GM23338 (cell line): ENCODE measurements around the gene ZBTB48. TPM values are rescaled to one million over a fixed set of nuclear protein-coding genes. Genes with fewer than 3 reads are reported as not detected.

Experiments
- ATAC-seq: fragments of 200-7000 bp; cut with Tn5 transposase; 3 replicates; pipeline ENCODE4 v1.9.1; 2020
- DNase-seq: peaks from one replicate; pipeline ENCODE4 v3.0.0-alpha.2; 2015; ENCODE audit warnings: low spot score
- H2AFZ ChIP-seq: fragments of 200-600 bp; sonication (generic); 2 replicates; pipeline ENCODE4 v1.8.0; 2016; ENCODE audit warnings: antibody characterized with exemption, mild to moderate bottlenecking, moderate library complexity
- H3F3A ChIP-seq: fragments of 200-600 bp; sonication (generic); replicated peaks from 2 replicates; pipeline ENCODE4 v1.8.0; 2017; ENCODE audit warnings: antibody characterized with exemption, mixed run types, low read depth
- H3K27ac ChIP-seq: fragments of 200-600 bp; sonication (generic); 2 replicates; pipeline ENCODE4 v1.6.1; 2016; ENCODE audit warnings: low read depth
- H3K27me3 ChIP-seq: fragments of 200-600 bp; sonication (generic); 2 replicates; pipeline ENCODE4 v1.8.0; 2016; ENCODE audit warnings: mild to moderate bottlenecking, mixed run types, moderate library complexity; ENCODE audit not compliant: insufficient read depth
- H3K36me3 ChIP-seq: fragments of 200-600 bp; sonication (generic); 2 replicates; pipeline ENCODE4 v1.8.0; 2016; ENCODE audit warnings: mild to moderate bottlenecking; ENCODE audit not compliant: insufficient read depth
- H3K4me1 ChIP-seq: fragments of 200-600 bp; sonication (generic); 2 replicates; pipeline ENCODE4 v1.8.0; 2016; ENCODE audit warnings: mild to moderate bottlenecking, moderate library complexity; ENCODE audit not compliant: insufficient read depth
- H3K4me2 ChIP-seq: fragments of 200-600 bp; sonication (generic); 2 replicates; pipeline ENCODE4 v1.7.1; 2017; ENCODE audit warnings: mixed run types
- H3K4me3 ChIP-seq: fragments of 200-600 bp; sonication (generic); 2 replicates; pipeline ENCODE4 v1.6.1; 2016; ENCODE audit warnings: mixed run types
- H3K79me2 ChIP-seq: fragments of 200-600 bp; sonication (generic); replicated peaks from 2 replicates; pipeline ENCODE4 v1.8.0; 2017; ENCODE audit warnings: mild to moderate bottlenecking; ENCODE audit not compliant: insufficient read depth
- H3K9me2 ChIP-seq: fragments of 200-600 bp; sonication (generic); 2 replicates; pipeline ENCODE4 v1.8.0; 2017; ENCODE audit not compliant: insufficient read depth
- H4K20me1 ChIP-seq: fragments of 200-600 bp; sonication (generic); replicated peaks from 2 replicates; pipeline ENCODE4 v1.8.0; 2017; ENCODE audit warnings: mild to moderate bottlenecking; ENCODE audit not compliant: insufficient read depth
- H3K27ac Mint-ChIP-seq: 2 replicates; pipeline ENCODE4 v1.8.0; 2020; ENCODE audit warnings: inconsistent platforms, mild to moderate bottlenecking, moderate library complexity, mixed read lengths
- H3K27me3 Mint-ChIP-seq: 3 replicates; pipeline ENCODE4 v1.8.0; 2022; ENCODE audit warnings: low read depth, mild to moderate bottlenecking, moderate library complexity, mixed read lengths, inconsistent platforms; ENCODE audit not compliant: insufficient read depth, poor library complexity
- H3K36me3 Mint-ChIP-seq: 3 replicates; pipeline ENCODE4 v1.8.0; 2021; ENCODE audit warnings: low read depth, mild to moderate bottlenecking, inconsistent platforms, moderate library complexity, mixed read lengths
- H3K4me1 Mint-ChIP-seq: 3 replicates; pipeline ENCODE4 v1.8.0; 2020; ENCODE audit warnings: mild to moderate bottlenecking, inconsistent platforms, mixed read lengths
- H3K4me3 Mint-ChIP-seq: 3 replicates; pipeline ENCODE4 v1.8.0; 2021; ENCODE audit warnings: moderate library complexity, mild to moderate bottlenecking, inconsistent platforms, mixed read lengths
- H3K9me3 Mint-ChIP-seq: 3 replicates; pipeline ENCODE4 v1.8.0; 2020; ENCODE audit warnings: moderate library complexity, mild to moderate bottlenecking, inconsistent platforms, mixed read lengths
- CREB1 ChIP-seq: fragments of 250-450 bp; sonication (Bioruptor Pico); IDR thresholded peaks from 2 replicates; pipeline ENCODE4 v1.5.0; 2020; ENCODE audit warnings: low read depth, mild to moderate bottlenecking, moderate library complexity
- CTCF ChIP-seq, 2 experiments: fragments of 200-600 bp in 1 of 2; sonication (generic) in 1 of 2; conservative IDR thresholded peaks; 2 replicates each; pipeline versions ENCODE4 v1.5.1 to v1.6.1; 2016 to 2017; ENCODE audit warnings: antibody characterized with exemption in 2 of 2, low read depth in 2 of 2, mild to moderate bottlenecking in 2 of 2, moderate library complexity in 1 of 2
- ETS1 ChIP-seq: IDR thresholded peaks from 2 replicates; pipeline ENCODE4 v1.6.1; 2016; ENCODE audit warnings: antibody characterized with exemption
- EZH2 ChIP-seq: fragments of 200-600 bp; sonication (generic); IDR thresholded peaks from one replicate; pipeline ENCODE4 v1.8.0; 2017; ENCODE audit warnings: antibody characterized with exemption, mild to moderate bottlenecking, low read depth; ENCODE audit not compliant: unreplicated experiment
- EZH2phosphoT487 ChIP-seq: fragments of 200-600 bp; sonication (generic); IDR thresholded peaks from one replicate; pipeline ENCODE4 v1.8.1; 2018; ENCODE audit warnings: antibody characterized with exemption; ENCODE audit not compliant: unreplicated experiment
- JUNB ChIP-seq: IDR thresholded peaks from one replicate; pipeline ENCODE4 v1.6.1; 2016; ENCODE audit warnings: antibody characterized with exemption; ENCODE audit not compliant: unreplicated experiment
- NANOG ChIP-seq: IDR thresholded peaks from 2 replicates; pipeline ENCODE4 v1.6.1; 2016; ENCODE audit warnings: antibody characterized with exemption, borderline replicate concordance
- POLR2AphosphoS5 ChIP-seq: IDR thresholded peaks from 2 replicates; pipeline ENCODE4 v1.6.1; 2016; ENCODE audit warnings: antibody characterized with exemption, low read depth
- REST ChIP-seq: IDR thresholded peaks from one replicate; pipeline ENCODE4 v1.6.1; 2018; ENCODE audit warnings: antibody characterized with exemption; ENCODE audit not compliant: unreplicated experiment
- STAT1 ChIP-seq: IDR thresholded peaks from one replicate; pipeline ENCODE4 v1.6.1; 2016; ENCODE audit warnings: antibody characterized with exemption; ENCODE audit not compliant: unreplicated experiment
- ZNF114 ChIP-seq: fragments of 250-450 bp; sonication (Bioruptor Pico); IDR thresholded peaks from 2 replicates; pipeline ENCODE4 v1.5.0; 2020; ENCODE audit warnings: mild to moderate bottlenecking, moderate library complexity
- ZNF331 ChIP-seq: fragments of 250-450 bp; sonication (Bioruptor Pico); IDR thresholded peaks from 2 replicates; pipeline ENCODE4 v1.5.0; 2020; ENCODE audit warnings: low read depth, mild to moderate bottlenecking, moderate library complexity
- ZNF462 ChIP-seq: fragments of 250-450 bp; sonication (Bioruptor Pico); IDR thresholded peaks from 2 replicates; pipeline ENCODE4 v1.5.0; 2020; ENCODE audit warnings: mild to moderate bottlenecking, moderate library complexity
- polyA plus RNA-seq: library from polyadenylated mRNA; unstranded; fragments of >200 nt; fragmentation: Nextera tagmentation; extraction: Ambion mirVana; gene quantifications from 2 replicates; pipeline ENCODE4 v1.2.1, GENCODE V29; 2016
- total RNA-seq: library from RNA; depleted of rRNA; stranded (reverse); fragments of >200 nt; shearing (Covaris generic); gene quantifications from 2 replicates; pipeline ENCODE4 v1.2.3, GENCODE V29; 2014

Gene ZBTB48
- total and polyA plus RNA-seq, 2 experiments from 2014 or later: 17.3 to 25.5 TPM

GRCh38 chr1:6535214-6535613, 44.6 kb upstream of the ZBTB48 start:
- H3K4me1 Mint-ChIP-seq: no peaks in the 10 kb centered on the region
- H3K36me3 ChIP-seq: peaks cover 19% of the 10 kb centered on the region

More at GRCh38 chr1:6535214-6535613, 44.6 kb upstream of the ZBTB48 start:
- no peak overlapping the region for H3K4me3 Mint-ChIP-seq
- Histone ChIP-seq H3K4me1 (no peaks in the 10 kb centered on the region), H2AFZ (no peak overlapping the region), H3K27ac (no peak overlapping the region), H3F3A (no peaks in the 10 kb centered on the region), H3K4me2 (no peak overlapping the region), H3K27me3 (no peaks in the 10 kb centered on the region), H3K79me2 (0 out of 2 replicates have a peak, but pooled peaks cover 20% of the 10 kb centered on the region), H3K4me3 (no peak overlapping the region), H3K9me2 (no peaks in the 10 kb centered on the region), H4K20me1 (peaks cover 30% of the 10 kb centered on the region)
- H3K9me3 Mint-ChIP-seq: no peaks in the 10 kb centered on the region
- no peak for DNase-seq
- H3K27me3 Mint-ChIP-seq: peaks cover 3% of the 10 kb centered on the region
- H3K36me3 Mint-ChIP-seq: peaks cover 60% of the 10 kb centered on the region
- ATAC-seq: no peak
- H3K27ac Mint-ChIP-seq: no peak overlapping the region
- no peak for TF ChIP-seq STAT1
- no peak for TF ChIP-seq CREB1 (CRISPR knock-in tag)
- no peak for TF ChIP-seq NANOG
- no peak for TF ChIP-seq EZH2phosphoT487
- TF ChIP-seq ETS1: no peak
- TF ChIP-seq EZH2: no peak
- TF ChIP-seq CTCF (conservative IDR thresholded peaks at IDR 0.05; ENCODE audit: low read depth in 2 of 2): no peak
- no peak for TF ChIP-seq ZNF462 (CRISPR knock-in tag)
- no peak for TF ChIP-seq ZNF114 (CRISPR knock-in tag)
- TF ChIP-seq POLR2AphosphoS5: no peak
- TF ChIP-seq ZNF331 (CRISPR knock-in tag): no peak
- no peak for TF ChIP-seq REST
- TF ChIP-seq JUNB: no peak
